ENCODE results near the gene GMDS. TPM values are rescaled to one million over a fixed set of nuclear protein-coding genes. Genes with fewer than 3 reads are reported as not detected.
A peak's percentile ranks its signal among the peaks of the same experiment; 100 is the strongest.

Gene GMDS
- total RNA-seq, 1 experiment from 2014 or later: 27.6 TPM

DNA sequence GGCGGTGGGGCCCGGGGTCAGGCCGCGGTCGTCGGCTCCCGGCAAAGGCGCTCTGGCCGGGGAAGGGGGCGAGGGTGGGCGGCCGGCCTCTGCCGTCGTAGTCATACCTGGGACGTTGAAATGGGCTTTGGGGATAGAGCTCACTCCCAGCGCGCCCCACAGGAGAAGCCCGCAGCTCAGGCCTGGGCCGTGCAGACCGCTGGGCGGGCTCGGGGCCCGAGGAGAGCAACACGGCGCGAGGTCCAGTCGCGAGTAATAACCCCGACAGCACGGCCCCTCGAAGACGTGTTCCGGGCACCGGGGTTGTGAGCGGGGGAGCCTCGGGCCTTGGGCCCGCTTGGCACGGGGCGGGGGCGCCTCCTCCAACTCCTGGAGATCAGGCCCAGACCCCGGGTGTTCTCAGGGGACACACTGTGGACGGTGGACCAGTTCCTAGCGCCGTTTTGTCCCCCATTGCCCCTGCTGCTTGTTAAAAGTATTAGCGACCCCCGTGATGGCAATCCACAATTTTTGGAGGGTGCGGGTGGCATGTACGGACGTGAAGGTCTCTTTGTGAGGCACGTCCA lies 624.8 kb downstream of the GMDS start:
- peak overlapping the region; percentile 48 for H3K4me2 ChIP-seq (ENCODE audit: insufficient read depth, insufficient read length, low read length)
- no peak overlapping the region for H2AFZ ChIP-seq (ENCODE audit: low read length)
- no peaks in the 10 kb centered on the region for H3K9me3 ChIP-seq (ENCODE audit: control insufficient read depth, low read depth, low read length)
- no peak overlapping the region for H2BK5ac ChIP-seq (ENCODE audit: insufficient read length, low read length)
- no peaks in the 10 kb centered on the region for H3K79me1 ChIP-seq (ENCODE audit: insufficient read depth, low read depth, low read length, poor library complexity, severe bottlenecking)
- no peak overlapping the region for H3K18ac ChIP-seq (ENCODE audit: insufficient read length, low read depth, low read length)
- no peak overlapping the region for H3K14ac ChIP-seq (ENCODE audit: insufficient read depth, low read length)
- no peak overlapping the region for H3K4ac ChIP-seq (ENCODE audit: low read depth, low read length)
- H2BK20ac ChIP-seq (ENCODE audit: low read depth, low read length, poor library complexity, severe bottlenecking): no peak overlapping the region
- Mint-ChIP-seq H3K9me3 (no peaks in the 10 kb centered on the region; a peak in 2 of 5 replicates), H3K27me3 (ENCODE audit: low read depth) (peaks cover 99% of the 10 kb centered on the region), H3K4me1 (peaks cover 7 to 33% of the 10 kb centered on the region in 2 experiments; a peak in 3 of 4 replicates), H3K4me3 (peak overlapping the region in 1 of 2 experiments; percentile 32; a peak in 1 of 5 replicates), H3K36me3 (ENCODE audit: insufficient read depth in 1 of 3, low read depth in 3 of 3) (peaks cover 0 to 5% (median 4%) of the 10 kb centered on the region in 3 experiments; a peak in 4 of 7 replicates), H3K27ac (no peak overlapping the region)
- TF ChIP-seq, protein P1, sequence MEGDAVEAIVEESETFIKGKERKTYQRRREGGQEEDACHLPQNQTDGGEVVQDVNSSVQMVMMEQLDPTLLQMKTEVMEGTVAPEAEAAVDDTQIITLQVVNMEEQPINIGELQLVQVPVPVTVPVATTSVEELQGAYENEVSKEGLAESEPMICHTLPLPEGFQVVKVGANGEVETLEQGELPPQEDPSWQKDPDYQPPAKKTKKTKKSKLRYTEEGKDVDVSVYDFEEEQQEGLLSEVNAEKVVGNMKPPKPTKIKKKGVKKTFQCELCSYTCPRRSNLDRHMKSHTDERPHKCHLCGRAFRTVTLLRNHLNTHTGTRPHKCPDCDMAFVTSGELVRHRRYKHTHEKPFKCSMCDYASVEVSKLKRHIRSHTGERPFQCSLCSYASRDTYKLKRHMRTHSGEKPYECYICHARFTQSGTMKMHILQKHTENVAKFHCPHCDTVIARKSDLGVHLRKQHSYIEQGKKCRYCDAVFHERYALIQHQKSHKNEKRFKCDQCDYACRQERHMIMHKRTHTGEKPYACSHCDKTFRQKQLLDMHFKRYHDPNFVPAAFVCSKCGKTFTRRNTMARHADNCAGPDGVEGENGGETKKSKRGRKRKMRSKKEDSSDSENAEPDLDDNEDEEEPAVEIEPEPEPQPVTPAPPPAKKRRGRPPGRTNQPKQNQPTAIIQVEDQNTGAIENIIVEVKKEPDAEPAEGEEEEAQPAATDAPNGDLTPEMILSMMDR (conservative IDR thresholded peaks at IDR 0.05): no peak
- H3K56ac ChIP-seq (ENCODE audit: insufficient read length, low read depth, low read length): no peak overlapping the region
- no peak overlapping the region for H2BK120ac ChIP-seq (ENCODE audit: low read depth, low read length, poor library complexity, severe bottlenecking)
- H3K27ac ChIP-seq (ENCODE audit: insufficient read length, low read depth, low read length): no peak overlapping the region
- no peaks in the 10 kb centered on the region; the same call in 1 of the 2 replicates for H3K4me1 ChIP-seq (ENCODE audit: insufficient read depth, low read length)
- no peak overlapping the region for H2AK5ac ChIP-seq (ENCODE audit: insufficient read length, low read length)
- no peak for DNase-seq
- no CpG with 5 or more reads among the region's 50 CpGs for WGBS (ENCODE audit: extremely low coverage, insufficient read length, low lambda C conversion rate)
- no peak overlapping the region for H3K9ac ChIP-seq (ENCODE audit: extremely low read depth, insufficient read length, low read length)
- H3K23me2 ChIP-seq (ENCODE audit: insufficient read length, low read depth, low read length, poor library complexity, severe bottlenecking): peaks cover 18% of the 10 kb centered on the region
- no peak overlapping the region for H3T11ph ChIP-seq (ENCODE audit: low read length)
- H4K8ac ChIP-seq (replicated peaks; ENCODE audit: insufficient read length, low read depth, low read length): no peak overlapping the region
- H4K91ac ChIP-seq (ENCODE audit: insufficient read length, low read depth, low read length): no peak overlapping the region
- no peak overlapping the region for H4K5ac ChIP-seq (ENCODE audit: insufficient read length, low read depth, low read length)
- no peak overlapping the region for H2BK12ac ChIP-seq (ENCODE audit: insufficient read length, low read depth, low read length)
- no peaks in the 10 kb centered on the region for H3K79me2 ChIP-seq (ENCODE audit: insufficient read depth, low read length)
- no peak overlapping the region for H3K23ac ChIP-seq (ENCODE audit: insufficient read length, low read depth, low read length)
- H4K20me1 ChIP-seq (ENCODE audit: control insufficient read depth, insufficient read depth, insufficient read length): peaks cover 3% of the 10 kb centered on the region
- peaks cover 100% of the 10 kb centered on the region for H3K27me3 ChIP-seq (ENCODE audit: insufficient read depth, low read length)
- H2BK15ac ChIP-seq (ENCODE audit: low read depth, low read length): no peak overlapping the region
